ENCODE measurements around the gene PTK7. TPM values are rescaled to one million over a fixed set of nuclear protein-coding genes. Genes with fewer than 3 reads are reported as not detected.

PTK7 gene
- total RNA-seq, 2 experiments from 2014 or later: 13.0 to 18.5 TPM

DNA sequence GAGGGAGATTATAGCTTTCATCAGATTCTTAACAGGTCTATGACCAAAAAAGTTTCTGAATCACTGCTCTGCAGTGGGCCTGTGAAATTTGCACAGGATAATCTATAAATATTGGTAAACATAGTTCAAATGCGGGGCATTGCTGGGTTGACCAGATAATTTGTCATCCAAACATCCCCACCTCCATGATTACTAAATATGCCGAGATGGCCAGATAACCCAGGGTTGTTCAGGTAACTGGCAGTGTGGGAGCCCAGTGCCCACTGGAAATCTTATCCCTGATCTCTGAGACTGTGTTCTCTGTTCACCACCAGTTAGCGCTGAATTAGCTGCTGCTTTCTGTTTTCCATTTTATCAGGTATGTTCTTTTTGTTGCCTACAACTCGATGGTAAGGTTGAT, 21.4 kb downstream of the PTK7 start:
- no peaks in the 10 kb centered on the region for H3K9me3 ChIP-seq (ENCODE audit: low read length)
- H3K79me2 ChIP-seq (ENCODE audit: insufficient read depth, low read depth, low read length): no peaks in the 10 kb centered on the region; the same call in 1 of the 2 replicates
- H3K4me2 ChIP-seq (ENCODE audit: low read length): peak overlapping the region; percentile 61; the same call in 1 of the 2 replicates
- peak overlapping the region; percentile 69; the same call in 1 of the 2 replicates for H2AFZ ChIP-seq (ENCODE audit: low read length)
- peaks cover 26% of the 10 kb centered on the region for H3K4me1 ChIP-seq (ENCODE audit: insufficient read depth, low read length, poor library complexity, severe bottlenecking)
- H3K4me3 ChIP-seq (ENCODE audit: low read depth, low read length, poor library complexity, severe bottlenecking): no peak overlapping the region
- CTCF ChIA-PET (ENCODE audit: unreplicated experiment): no interaction called here
- H3K9me2 ChIP-seq (ENCODE audit: insufficient read depth, low read length): no peaks in the 10 kb centered on the region
- no peak for DNase-seq (ENCODE audit: low spot score)
- intact Hi-C loops (cut with micrococcal nuclease; ENCODE audit: unreplicated experiment): no loop called here
- POLR2A ChIA-PET: interaction anchor here (0.6 to 1.6 kb wide), 4 partner anchors 66 to 224 kb away, joined by 3 to 8 read pairs (median 3); partner anchors contain the start of genes PPP2R5D and RRP36
- H3K36me3 ChIP-seq (ENCODE audit: insufficient read depth, low read length): no peaks in the 10 kb centered on the region
- no TSS peak for BruUV-seq (replicated peaks)
- H3K27ac ChIP-seq (ENCODE audit: low read depth, low read length, poor library complexity, severe bottlenecking): no peak overlapping the region
- TF ChIP-seq, protein P1, sequence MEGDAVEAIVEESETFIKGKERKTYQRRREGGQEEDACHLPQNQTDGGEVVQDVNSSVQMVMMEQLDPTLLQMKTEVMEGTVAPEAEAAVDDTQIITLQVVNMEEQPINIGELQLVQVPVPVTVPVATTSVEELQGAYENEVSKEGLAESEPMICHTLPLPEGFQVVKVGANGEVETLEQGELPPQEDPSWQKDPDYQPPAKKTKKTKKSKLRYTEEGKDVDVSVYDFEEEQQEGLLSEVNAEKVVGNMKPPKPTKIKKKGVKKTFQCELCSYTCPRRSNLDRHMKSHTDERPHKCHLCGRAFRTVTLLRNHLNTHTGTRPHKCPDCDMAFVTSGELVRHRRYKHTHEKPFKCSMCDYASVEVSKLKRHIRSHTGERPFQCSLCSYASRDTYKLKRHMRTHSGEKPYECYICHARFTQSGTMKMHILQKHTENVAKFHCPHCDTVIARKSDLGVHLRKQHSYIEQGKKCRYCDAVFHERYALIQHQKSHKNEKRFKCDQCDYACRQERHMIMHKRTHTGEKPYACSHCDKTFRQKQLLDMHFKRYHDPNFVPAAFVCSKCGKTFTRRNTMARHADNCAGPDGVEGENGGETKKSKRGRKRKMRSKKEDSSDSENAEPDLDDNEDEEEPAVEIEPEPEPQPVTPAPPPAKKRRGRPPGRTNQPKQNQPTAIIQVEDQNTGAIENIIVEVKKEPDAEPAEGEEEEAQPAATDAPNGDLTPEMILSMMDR (conservative IDR thresholded peaks at IDR 0.05; ENCODE audit: low read length): no peak
- no peak for TF ChIP-seq EZH2phosphoT487 (IDR thresholded peaks at IDR 0.05; ENCODE audit: borderline replicate concordance, low read depth, low read length)
- H4K20me1 ChIP-seq (ENCODE audit: insufficient read depth, low read length): no peaks in the 10 kb centered on the region

DNA sequence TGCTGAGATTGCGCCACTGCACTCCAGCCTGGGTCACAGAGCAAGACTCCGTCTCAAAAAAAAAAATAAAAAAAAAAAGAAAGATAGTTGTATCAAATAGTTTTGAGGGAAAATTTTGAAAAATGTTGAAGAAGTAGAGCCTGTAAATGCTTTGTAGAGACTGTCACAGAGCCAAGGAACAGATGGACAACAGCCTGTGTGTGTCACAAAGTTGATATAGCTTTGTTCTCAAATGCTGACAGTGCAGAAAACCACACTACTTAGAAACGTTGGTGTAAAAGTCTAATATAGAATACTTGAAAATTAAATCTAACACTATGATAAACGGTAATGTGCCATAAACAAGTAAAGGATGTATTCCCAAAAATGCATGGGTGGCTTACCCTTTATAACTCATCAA, 25.4 kb downstream of the PTK7 start:
- TF ChIP-seq, protein P1 (conservative IDR thresholded peaks at IDR 0.05; ENCODE audit: low read length): no peak
- no peak for TF ChIP-seq EZH2phosphoT487 (IDR thresholded peaks at IDR 0.05; ENCODE audit: borderline replicate concordance, low read depth, low read length)
- H3K4me3 ChIP-seq (ENCODE audit: low read depth, low read length, poor library complexity, severe bottlenecking): no peak overlapping the region
- DNase-seq (ENCODE audit: low spot score): no peak
- ChIA-PET CTCF (ENCODE audit: unreplicated experiment) (no interaction called here), POLR2A (no interaction called here)
- H3K27ac ChIP-seq (ENCODE audit: low read depth, low read length, poor library complexity, severe bottlenecking): no peak overlapping the region
- H4K20me1 ChIP-seq (ENCODE audit: insufficient read depth, low read length): no peaks in the 10 kb centered on the region
- no peaks in the 10 kb centered on the region for H3K9me3 ChIP-seq (ENCODE audit: low read length)
- H3K4me1 ChIP-seq (ENCODE audit: insufficient read depth, low read length, poor library complexity, severe bottlenecking): peaks cover 15% of the 10 kb centered on the region
- no peaks in the 10 kb centered on the region; the same call in 1 of the 2 replicates for H3K79me2 ChIP-seq (ENCODE audit: insufficient read depth, low read depth, low read length)
- no TSS peak for BruUV-seq (replicated peaks)
- no peak overlapping the region for H3K4me2 ChIP-seq (ENCODE audit: low read length)
- no peaks in the 10 kb centered on the region for H3K9me2 ChIP-seq (ENCODE audit: insufficient read depth, low read length)
- no peak overlapping the region for H2AFZ ChIP-seq (ENCODE audit: low read length)
- intact Hi-C loops (cut with micrococcal nuclease; ENCODE audit: unreplicated experiment): no loop called here
- no peaks in the 10 kb centered on the region for H3K36me3 ChIP-seq (ENCODE audit: insufficient read depth, low read length)

DNA sequence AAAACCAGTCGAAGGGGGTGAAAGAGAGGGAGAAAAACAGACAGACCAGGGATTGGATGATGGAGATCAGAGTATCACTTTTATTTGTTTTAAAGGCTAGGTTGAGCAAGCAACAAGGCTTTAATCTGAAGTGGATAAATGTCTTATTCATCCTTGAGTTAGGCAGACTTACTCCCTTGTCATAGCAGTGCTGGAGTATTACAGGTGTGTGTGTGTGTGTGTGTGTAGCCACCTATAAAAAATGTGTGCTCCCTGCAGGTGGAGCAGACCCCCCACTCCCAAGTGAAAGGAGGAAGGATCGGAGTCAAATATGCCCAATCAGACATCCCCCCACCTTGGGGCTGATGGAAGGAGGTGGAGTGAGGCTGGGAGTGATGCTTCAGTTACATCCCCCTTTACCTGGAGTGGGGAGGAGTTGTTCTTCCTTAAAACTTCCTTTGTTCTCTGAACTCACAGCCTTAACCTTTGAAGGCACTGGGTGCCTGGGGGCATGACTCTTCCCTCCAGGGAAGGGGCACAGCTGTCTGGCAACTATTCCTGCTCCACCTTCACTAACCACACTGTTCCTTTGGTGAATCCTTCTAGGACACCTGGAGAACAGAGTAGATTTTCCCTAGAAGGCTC, 27.3 kb downstream of the PTK7 start:
- no peak overlapping the region for H2AFZ ChIP-seq (ENCODE audit: low read length)
- TF ChIP-seq, protein P1 (conservative IDR thresholded peaks at IDR 0.05; ENCODE audit: low read length): no peak
- TF ChIP-seq EZH2phosphoT487 (IDR thresholded peaks at IDR 0.05; ENCODE audit: borderline replicate concordance, low read depth, low read length): no peak
- H3K36me3 ChIP-seq (ENCODE audit: insufficient read depth, low read length): no peaks in the 10 kb centered on the region
- H3K79me2 ChIP-seq (ENCODE audit: insufficient read depth, low read depth, low read length): no peaks in the 10 kb centered on the region
- intact Hi-C loops (cut with micrococcal nuclease; ENCODE audit: unreplicated experiment): no loop called here
- no TSS peak for BruUV-seq (replicated peaks)
- no peak overlapping the region for H3K4me2 ChIP-seq (ENCODE audit: low read length)
- no peak overlapping the region for H3K4me3 ChIP-seq (ENCODE audit: low read depth, low read length, poor library complexity, severe bottlenecking)
- no peaks in the 10 kb centered on the region for H3K9me2 ChIP-seq (ENCODE audit: insufficient read depth, low read length)
- no peak for DNase-seq (ENCODE audit: low spot score)
- no peak overlapping the region for H3K27ac ChIP-seq (ENCODE audit: low read depth, low read length, poor library complexity, severe bottlenecking)
- POLR2A ChIA-PET: interaction anchor here (1.0 kb wide), 1 partner anchor 10 kb away, joined by 4 read pairs; no protein-coding TSS in a partner anchor
- no peaks in the 10 kb centered on the region for H4K20me1 ChIP-seq (ENCODE audit: insufficient read depth, low read length)
- H3K4me1 ChIP-seq (ENCODE audit: insufficient read depth, low read length, poor library complexity, severe bottlenecking): no peaks in the 10 kb centered on the region
- no peaks in the 10 kb centered on the region for H3K9me3 ChIP-seq (ENCODE audit: low read length)
- CTCF ChIA-PET (ENCODE audit: unreplicated experiment): no interaction called here

All from OCI-LY7 (cell line).